ENCODE measurements around the gene GUSB. TPM values are rescaled to one million over a fixed set of nuclear protein-coding genes. Genes with fewer than 3 reads are reported as not detected.

GUSB gene
- total and polyA plus RNA-seq, 2 experiments from 2014 or later: 33.6 to 47.0 TPM

DNA sequence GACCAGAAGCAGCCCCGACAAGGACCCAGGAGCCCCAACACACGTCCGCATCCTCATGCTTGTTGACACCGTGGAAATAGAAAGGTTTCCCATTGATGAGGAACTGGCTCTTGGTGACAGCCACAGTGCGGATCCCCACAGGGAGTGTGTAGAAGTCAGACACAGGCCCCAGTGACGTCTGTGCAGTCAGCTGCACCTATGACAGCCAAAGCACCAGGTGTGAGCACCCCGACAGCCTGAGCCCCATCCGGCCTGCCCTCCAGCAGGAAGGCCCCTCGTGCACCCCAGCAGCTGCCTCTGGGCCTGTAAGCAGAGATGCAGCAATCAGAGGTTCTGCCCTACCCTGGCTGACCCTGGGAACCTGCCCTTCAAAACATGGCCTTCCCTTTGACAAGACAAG is 7.1 kb downstream of the GUSB start:
- Mint-ChIP-seq H3K27me3 (ENCODE audit: insufficient read depth, low read depth, poor library complexity) (peaks cover 7% of the 10 kb centered on the region), H3K36me3 (ENCODE audit: low read depth) (peaks cover 60% of the 10 kb centered on the region), H3K4me1 (no peaks in the 10 kb centered on the region), H3K27ac (no peak overlapping the region), H3K4me3 (no peak overlapping the region), H3K9me3 (no peaks in the 10 kb centered on the region; the same call in 2 of the 3 replicates)
- ATAC-seq (no peak), DNase-seq (ENCODE audit: low spot score) (no peak)
- Histone ChIP-seq H3K27me3 (ENCODE audit: insufficient read depth) (no peaks in the 10 kb centered on the region), H3K4me1 (ENCODE audit: insufficient read depth) (no peaks in the 10 kb centered on the region), H2AFZ (no peak overlapping the region), H3F3A (replicated peaks; ENCODE audit: low read depth) (no peaks in the 10 kb centered on the region), H3K79me2 (replicated peaks; ENCODE audit: insufficient read depth) (no peaks in the 10 kb centered on the region), H3K9me2 (ENCODE audit: insufficient read depth) (no peaks in the 10 kb centered on the region), H3K27ac (ENCODE audit: low read depth) (no peak overlapping the region), H3K36me3 (ENCODE audit: insufficient read depth) (peaks cover 14% of the 10 kb centered on the region), H4K20me1 (replicated peaks; ENCODE audit: insufficient read depth) (peaks cover 5% of the 10 kb centered on the region; the same call in 1 of the 2 replicates), H3K4me2 (no peak overlapping the region), H3K4me3 (no peak overlapping the region)
- TF ChIP-seq JUNB (IDR thresholded peaks at IDR 0.05; ENCODE audit: unreplicated experiment) (no peak), POLR2AphosphoS5 (IDR thresholded peaks at IDR 0.05; ENCODE audit: low read depth) (no peak), EZH2phosphoT487 (IDR thresholded peaks at IDR 0.05; ENCODE audit: unreplicated experiment) (no peak), STAT1 (IDR thresholded peaks at IDR 0.05; ENCODE audit: unreplicated experiment) (no peak), NANOG (IDR thresholded peaks at IDR 0.05; ENCODE audit: borderline replicate concordance) (no peak), ZNF114 (CRISPR knock-in tag; IDR thresholded peaks at IDR 0.05) (no peak), ZNF331 (CRISPR knock-in tag; IDR thresholded peaks at IDR 0.05; ENCODE audit: low read depth) (no peak), EZH2 (IDR thresholded peaks at IDR 0.05; ENCODE audit: low read depth, unreplicated experiment) (no peak), ETS1 (IDR thresholded peaks at IDR 0.05) (no peak), CREB1 (CRISPR knock-in tag; IDR thresholded peaks at IDR 0.05; ENCODE audit: low read depth) (no peak), CTCF (conservative IDR thresholded peaks at IDR 0.05; ENCODE audit: low read depth in 2 of 2) (no peak)
- TF ChIP-seq, protein P1, sequence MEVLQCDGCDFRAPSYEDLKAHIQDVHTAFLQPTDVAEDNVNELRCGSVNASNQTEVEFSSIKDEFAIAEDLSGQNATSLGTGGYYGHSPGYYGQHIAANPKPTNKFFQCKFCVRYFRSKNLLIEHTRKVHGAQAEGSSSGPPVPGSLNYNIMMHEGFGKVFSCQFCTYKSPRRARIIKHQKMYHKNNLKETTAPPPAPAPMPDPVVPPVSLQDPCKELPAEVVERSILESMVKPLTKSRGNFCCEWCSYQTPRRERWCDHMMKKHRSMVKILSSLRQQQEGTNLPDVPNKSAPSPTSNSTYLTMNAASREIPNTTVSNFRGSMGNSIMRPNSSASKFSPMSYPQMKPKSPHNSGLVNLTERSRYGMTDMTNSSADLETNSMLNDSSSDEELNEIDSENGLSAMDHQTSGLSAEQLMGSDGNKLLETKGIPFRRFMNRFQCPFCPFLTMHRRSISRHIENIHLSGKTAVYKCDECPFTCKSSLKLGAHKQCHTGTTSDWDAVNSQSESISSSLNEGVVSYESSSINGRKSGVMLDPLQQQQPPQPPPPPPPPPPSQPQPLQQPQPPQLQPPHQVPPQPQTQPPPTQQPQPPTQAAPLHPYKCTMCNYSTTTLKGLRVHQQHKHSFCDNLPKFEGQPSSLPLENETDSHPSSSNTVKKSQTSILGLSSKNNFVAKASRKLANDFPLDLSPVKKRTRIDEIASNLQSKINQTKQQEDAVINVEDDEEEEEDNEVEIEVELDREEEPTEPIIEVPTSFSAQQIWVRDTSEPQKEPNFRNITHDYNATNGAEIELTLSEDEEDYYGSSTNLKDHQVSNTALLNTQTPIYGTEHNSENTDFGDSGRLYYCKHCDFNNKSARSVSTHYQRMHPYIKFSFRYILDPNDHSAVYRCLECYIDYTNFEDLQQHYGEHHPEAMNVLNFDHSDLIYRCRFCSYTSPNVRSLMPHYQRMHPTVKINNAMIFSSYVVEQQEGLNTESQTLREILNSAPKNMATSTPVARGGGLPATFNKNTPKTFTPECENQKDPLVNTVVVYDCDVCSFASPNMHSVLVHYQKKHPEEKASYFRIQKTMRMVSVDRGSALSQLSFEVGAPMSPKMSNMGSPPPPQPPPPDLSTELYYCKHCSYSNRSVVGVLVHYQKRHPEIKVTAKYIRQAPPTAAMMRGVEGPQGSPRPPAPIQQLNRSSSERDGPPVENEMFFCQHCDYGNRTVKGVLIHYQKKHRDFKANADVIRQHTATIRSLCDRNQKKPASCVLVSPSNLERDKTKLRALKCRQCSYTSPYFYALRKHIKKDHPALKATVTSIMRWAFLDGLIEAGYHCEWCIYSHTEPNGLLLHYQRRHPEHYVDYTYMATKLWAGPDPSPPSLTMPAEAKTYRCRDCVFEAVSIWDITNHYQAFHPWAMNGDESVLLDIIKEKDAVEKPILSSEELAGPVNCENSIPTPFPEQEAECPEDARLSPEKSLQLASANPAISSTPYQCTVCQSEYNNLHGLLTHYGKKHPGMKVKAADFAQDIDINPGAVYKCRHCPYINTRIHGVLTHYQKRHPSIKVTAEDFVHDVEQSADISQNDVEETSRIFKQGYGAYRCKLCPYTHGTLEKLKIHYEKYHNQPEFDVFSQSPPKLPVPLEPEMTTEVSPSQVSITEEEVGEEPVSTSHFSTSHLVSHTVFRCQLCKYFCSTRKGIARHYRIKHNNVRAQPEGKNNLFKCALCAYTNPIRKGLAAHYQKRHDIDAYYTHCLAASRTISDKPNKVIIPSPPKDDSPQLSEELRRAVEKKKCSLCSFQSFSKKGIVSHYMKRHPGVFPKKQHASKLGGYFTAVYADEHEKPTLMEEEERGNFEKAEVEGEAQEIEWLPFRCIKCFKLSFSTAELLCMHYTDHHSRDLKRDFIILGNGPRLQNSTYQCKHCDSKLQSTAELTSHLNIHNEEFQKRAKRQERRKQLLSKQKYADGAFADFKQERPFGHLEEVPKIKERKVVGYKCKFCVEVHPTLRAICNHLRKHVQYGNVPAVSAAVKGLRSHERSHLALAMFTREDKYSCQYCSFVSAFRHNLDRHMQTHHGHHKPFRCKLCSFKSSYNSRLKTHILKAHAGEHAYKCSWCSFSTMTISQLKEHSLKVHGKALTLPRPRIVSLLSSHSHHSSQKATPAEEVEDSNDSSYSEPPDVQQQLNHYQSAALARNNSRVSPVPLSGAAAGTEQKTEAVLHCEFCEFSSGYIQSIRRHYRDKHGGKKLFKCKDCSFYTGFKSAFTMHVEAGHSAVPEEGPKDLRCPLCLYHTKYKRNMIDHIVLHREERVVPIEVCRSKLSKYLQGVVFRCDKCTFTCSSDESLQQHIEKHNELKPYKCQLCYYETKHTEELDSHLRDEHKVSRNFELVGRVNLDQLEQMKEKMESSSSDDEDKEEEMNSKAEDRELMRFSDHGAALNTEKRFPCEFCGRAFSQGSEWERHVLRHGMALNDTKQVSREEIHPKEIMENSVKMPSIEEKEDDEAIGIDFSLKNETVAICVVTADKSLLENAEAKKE (CRISPR knock-in tag; IDR thresholded peaks at IDR 0.05): no peak
- TF ChIP-seq, protein P2, sequence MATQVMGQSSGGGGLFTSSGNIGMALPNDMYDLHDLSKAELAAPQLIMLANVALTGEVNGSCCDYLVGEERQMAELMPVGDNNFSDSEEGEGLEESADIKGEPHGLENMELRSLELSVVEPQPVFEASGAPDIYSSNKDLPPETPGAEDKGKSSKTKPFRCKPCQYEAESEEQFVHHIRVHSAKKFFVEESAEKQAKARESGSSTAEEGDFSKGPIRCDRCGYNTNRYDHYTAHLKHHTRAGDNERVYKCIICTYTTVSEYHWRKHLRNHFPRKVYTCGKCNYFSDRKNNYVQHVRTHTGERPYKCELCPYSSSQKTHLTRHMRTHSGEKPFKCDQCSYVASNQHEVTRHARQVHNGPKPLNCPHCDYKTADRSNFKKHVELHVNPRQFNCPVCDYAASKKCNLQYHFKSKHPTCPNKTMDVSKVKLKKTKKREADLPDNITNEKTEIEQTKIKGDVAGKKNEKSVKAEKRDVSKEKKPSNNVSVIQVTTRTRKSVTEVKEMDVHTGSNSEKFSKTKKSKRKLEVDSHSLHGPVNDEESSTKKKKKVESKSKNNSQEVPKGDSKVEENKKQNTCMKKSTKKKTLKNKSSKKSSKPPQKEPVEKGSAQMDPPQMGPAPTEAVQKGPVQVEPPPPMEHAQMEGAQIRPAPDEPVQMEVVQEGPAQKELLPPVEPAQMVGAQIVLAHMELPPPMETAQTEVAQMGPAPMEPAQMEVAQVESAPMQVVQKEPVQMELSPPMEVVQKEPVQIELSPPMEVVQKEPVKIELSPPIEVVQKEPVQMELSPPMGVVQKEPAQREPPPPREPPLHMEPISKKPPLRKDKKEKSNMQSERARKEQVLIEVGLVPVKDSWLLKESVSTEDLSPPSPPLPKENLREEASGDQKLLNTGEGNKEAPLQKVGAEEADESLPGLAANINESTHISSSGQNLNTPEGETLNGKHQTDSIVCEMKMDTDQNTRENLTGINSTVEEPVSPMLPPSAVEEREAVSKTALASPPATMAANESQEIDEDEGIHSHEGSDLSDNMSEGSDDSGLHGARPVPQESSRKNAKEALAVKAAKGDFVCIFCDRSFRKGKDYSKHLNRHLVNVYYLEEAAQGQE (IDR thresholded peaks at IDR 0.05; ENCODE audit: unreplicated experiment): no peak

All from GM23338 (cell line).